ENCODE data around the gene LTC4S.

GRCh38 chr5:179820483-179821297 lies 26.9 kb downstream of the LTC4S start, which contains the start of gene SQSTM1:
- TF ChIP-seq CTCF (IDR thresholded peaks at IDR 0.05) = no peak
- peak; percentile 96 to 99 for TF ChIP-seq POLR2A (IDR thresholded peaks at IDR 0.05)

All from uterus (tissue), 2 donors.